Measurements from ENCODE around the gene SLC7A10. TPM values are rescaled to one million over a fixed set of nuclear protein-coding genes. Genes with fewer than 3 reads are reported as not detected.

The SLC7A10 gene
- total and polyA plus RNA-seq, 3 donors from 2014 or later = 2.1 to 5.8 (median 3.0) TPM

DNA sequence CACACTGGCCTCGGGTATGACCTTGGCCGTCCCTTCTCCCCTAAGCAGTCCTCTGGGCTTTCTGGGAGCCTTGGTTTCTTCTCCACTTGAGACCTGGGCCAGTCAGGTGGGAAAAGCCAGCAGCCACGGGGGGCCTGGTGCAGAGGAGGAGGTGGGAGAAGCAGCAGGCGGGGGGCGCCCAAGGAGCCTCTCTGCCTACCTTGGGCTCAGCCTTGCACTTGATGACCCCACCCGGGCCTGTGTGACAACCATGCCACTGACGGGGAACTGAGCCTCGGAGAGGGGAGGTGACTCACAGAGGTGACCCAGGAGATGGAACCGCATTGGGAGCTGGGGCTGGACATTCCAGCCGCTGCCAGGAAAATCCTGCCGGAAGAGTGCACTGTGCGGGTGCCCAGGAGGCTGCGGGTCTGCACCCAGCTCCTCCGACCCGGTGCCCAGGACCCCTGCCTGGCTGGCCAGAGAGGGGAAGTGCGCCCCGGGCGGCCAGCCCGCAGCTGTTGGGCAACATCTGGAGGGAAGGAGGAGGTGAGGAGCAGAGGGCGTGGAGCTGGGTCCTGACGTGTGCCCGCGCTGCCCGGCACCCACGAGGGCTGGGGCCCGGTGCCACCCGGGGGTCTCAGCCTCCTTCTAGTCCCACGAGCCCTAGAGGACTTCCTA, 23.4 kb upstream of the SLC7A10 start:
- TF ChIP-seq, protein P1, sequence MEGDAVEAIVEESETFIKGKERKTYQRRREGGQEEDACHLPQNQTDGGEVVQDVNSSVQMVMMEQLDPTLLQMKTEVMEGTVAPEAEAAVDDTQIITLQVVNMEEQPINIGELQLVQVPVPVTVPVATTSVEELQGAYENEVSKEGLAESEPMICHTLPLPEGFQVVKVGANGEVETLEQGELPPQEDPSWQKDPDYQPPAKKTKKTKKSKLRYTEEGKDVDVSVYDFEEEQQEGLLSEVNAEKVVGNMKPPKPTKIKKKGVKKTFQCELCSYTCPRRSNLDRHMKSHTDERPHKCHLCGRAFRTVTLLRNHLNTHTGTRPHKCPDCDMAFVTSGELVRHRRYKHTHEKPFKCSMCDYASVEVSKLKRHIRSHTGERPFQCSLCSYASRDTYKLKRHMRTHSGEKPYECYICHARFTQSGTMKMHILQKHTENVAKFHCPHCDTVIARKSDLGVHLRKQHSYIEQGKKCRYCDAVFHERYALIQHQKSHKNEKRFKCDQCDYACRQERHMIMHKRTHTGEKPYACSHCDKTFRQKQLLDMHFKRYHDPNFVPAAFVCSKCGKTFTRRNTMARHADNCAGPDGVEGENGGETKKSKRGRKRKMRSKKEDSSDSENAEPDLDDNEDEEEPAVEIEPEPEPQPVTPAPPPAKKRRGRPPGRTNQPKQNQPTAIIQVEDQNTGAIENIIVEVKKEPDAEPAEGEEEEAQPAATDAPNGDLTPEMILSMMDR (IDR thresholded peaks at IDR 0.05) = no peak
- TF ChIP-seq POLR2A (IDR thresholded peaks at IDR 0.05) = no peak
- no peaks in the 10 kb centered on the region for H3K4me1 ChIP-seq
- whole genome bisulfite sequencing, 2 donors = 67 to 69% methylated on average over 10 to 24 of the region's 28 CpGs
- no peaks in the 10 kb centered on the region for H3K36me3 ChIP-seq (ENCODE audit: low read depth, missing control alignments)
- H3K9me3 ChIP-seq = no peaks in the 10 kb centered on the region
- no peak for DNase-seq
- intact Hi-C loops (cut with DNase I; ENCODE audit: low total_unique reads) = no loop called here
- no peak overlapping the region for H3K27ac ChIP-seq
- H3K4me3 ChIP-seq = no peak overlapping the region
- H3K27me3 ChIP-seq = no peaks in the 10 kb centered on the region

DNA sequence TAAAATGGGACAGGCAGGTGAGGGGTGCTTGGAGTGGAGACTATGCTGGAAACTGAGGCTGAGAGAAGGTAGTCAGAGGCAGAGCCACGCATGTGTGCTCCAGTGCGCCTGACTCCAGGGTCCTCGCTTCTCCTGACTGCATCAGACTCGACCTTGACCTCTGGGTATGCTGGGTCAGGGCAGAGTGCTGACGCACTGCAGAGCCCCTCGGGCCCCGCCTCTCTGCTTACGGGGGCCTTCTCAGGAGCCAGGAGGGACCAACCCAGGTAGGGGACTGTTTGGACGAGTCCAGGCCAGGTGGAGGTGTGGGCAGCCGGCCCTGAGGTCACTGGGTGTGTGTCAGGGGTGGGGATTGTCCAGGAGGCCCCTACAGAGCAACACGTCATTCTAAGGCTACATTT, 22.9 kb upstream of the SLC7A10 start:
- H3K27me3 ChIP-seq = no peaks in the 10 kb centered on the region
- TF ChIP-seq, protein P1 (IDR thresholded peaks at IDR 0.05) = no peak
- TF ChIP-seq POLR2A (IDR thresholded peaks at IDR 0.05) = no peak
- no peaks in the 10 kb centered on the region for H3K36me3 ChIP-seq (ENCODE audit: low read depth, missing control alignments)
- no peaks in the 10 kb centered on the region for H3K9me3 ChIP-seq
- DNase-seq = no peak
- no peak overlapping the region for H3K4me3 ChIP-seq
- WGBS, 2 donors = 60 to 65% methylated on average over 7 to 11 of the region's 11 CpGs
- H3K4me1 ChIP-seq = no peaks in the 10 kb centered on the region
- H3K27ac ChIP-seq = no peak overlapping the region
- intact Hi-C loops (cut with DNase I; ENCODE audit: low total_unique reads) = no loop called here

DNA sequence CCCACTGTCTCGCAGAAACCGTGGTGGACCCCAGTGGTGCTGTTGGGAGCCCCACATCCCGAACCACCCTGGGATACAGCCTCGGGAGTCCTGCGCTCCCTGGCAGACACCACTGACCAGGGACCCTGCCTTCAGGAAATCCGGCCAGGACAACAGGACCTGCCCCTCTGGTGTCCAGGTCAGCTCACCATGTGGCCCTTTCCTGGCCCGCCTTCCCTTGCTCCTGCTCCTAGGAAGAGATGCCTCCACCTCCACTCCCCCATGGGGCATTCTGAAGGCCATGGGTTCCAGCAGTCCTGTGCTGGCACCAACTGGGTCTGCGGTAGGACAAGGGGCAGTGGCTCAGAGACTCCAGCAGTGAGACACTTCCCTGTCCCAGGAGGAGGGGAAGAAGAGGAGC, 22.5 kb upstream of the SLC7A10 start:
- Histone ChIP-seq H3K27me3 (no peaks in the 10 kb centered on the region), H3K27ac (no peak overlapping the region), H3K36me3 (ENCODE audit: low read depth, missing control alignments) (no peaks in the 10 kb centered on the region), H3K4me3 (no peak overlapping the region), H3K4me1 (no peaks in the 10 kb centered on the region), H3K9me3 (no peaks in the 10 kb centered on the region)
- WGBS, 2 donors = 91 to 95% methylated on average over 6 to 8 of the region's 8 CpGs
- intact Hi-C loops (cut with DNase I; ENCODE audit: low total_unique reads) = no loop called here
- TF ChIP-seq POLR2A (IDR thresholded peaks at IDR 0.05) = no peak
- TF ChIP-seq, protein P1 (IDR thresholded peaks at IDR 0.05) = no peak
- DNase-seq = no peak

DNA sequence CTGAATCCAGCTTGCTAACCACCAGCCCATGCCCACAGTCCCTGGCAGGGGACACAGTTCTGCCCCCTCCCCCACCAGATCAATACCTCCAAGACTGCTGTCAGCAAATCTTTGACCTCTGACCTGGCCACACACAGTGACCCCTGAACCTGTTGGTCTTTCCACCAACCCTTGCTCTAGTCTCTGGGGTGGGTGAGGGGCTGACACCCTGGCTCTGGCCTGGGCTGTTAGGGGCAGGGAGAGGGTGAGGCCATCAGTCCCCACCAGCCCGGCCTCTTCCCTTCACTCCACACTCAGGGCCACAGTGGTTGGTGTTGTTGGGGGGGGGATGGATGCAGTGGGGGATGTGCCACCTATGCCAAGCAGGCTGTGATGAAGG, 21.8 kb upstream of the SLC7A10 start:
- Histone ChIP-seq H3K27ac (no peak overlapping the region), H3K27me3 (no peaks in the 10 kb centered on the region), H3K9me3 (no peaks in the 10 kb centered on the region), H3K36me3 (ENCODE audit: low read depth, missing control alignments) (no peaks in the 10 kb centered on the region), H3K4me1 (no peaks in the 10 kb centered on the region), H3K4me3 (no peak overlapping the region)
- intact Hi-C loops (cut with DNase I; ENCODE audit: low total_unique reads) = no loop called here
- 100% methylated on average over 1 of the region's 1 CpG; no CpG with 5 or more reads in 1 of the 2 donors for WGBS, 2 donors
- TF ChIP-seq POLR2A (IDR thresholded peaks at IDR 0.05) = no peak
- DNase-seq = no peak

DNA sequence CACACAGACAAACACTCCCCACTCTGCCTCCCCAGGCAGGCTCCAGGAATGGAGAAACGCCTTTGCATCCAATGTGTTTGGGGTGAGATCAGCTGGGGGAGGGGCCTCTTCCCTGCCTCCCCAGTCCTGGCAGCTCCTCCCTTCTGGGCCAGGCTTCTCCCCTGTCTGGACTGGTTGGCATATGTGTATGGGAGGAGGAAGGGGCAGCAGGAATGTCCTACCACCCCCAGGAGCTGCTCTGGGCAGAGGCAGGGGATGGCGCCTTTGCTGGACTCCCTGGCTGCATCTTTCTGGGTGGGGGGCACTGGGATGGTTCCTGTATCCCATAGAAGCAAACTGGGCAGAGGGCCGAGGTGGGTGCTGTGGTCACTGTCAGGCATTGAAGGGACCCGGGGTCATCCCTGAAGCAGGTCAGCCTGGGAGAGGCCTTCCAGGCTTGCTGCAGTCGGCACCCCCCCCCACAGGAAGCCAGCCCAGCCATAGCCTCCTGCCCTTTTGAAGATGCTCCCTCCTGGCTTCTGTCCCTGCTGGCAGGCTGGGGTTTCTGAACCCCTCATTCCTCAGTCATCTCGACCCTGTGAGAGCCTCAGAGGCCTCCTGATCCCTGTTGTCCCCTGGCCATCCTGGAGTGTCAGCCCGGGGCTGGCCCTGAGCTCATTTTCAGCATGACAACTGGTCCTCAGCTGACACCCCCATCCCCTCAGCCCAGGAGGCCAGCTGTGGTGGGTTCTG, 21.2 kb upstream of the SLC7A10 start:
- Histone ChIP-seq H3K9me3 (no peaks in the 10 kb centered on the region), H3K36me3 (ENCODE audit: low read depth, missing control alignments) (no peaks in the 10 kb centered on the region), H3K4me1 (peaks cover under 1% of the 10 kb centered on the region), H3K27me3 (no peaks in the 10 kb centered on the region), H3K27ac (no peak overlapping the region), H3K4me3 (no peak overlapping the region)
- TF ChIP-seq, protein P1 (IDR thresholded peaks at IDR 0.05) = no peak
- TF ChIP-seq POLR2A (IDR thresholded peaks at IDR 0.05) = no peak
- DNase-seq = no peak
- 83 to 84% methylated on average over 2 to 7 of the region's 7 CpGs for WGBS, 2 donors
- intact Hi-C loops (cut with DNase I; ENCODE audit: low total_unique reads) = no loop called here

Data from testis (tissue), 3 donors.